Keratinocyte (primary cell): ENCODE results near the gene DKK3. TPM values are rescaled to one million over a fixed set of nuclear protein-coding genes. Genes with fewer than 3 reads are reported as not detected.

ENCODE experiments used
- DNase-seq: peaks from one replicate; pipeline ENCODE4 v3.0.0-alpha.2; 2011; ENCODE audit warnings: low read depth, missing footprints, low spot score
- FAIRE-seq: peaks from 2 replicates; lab custom pipeline; 2011; peaks lifted over from hg19 to GRCh38; lab: Jason Lieb, UNC
- H2AFZ ChIP-seq: 2 replicates; pipeline ENCODE4 v1.6.0; 2012; ENCODE audit warnings: low read length, control low read depth, inconsistent platforms; ENCODE audit not compliant: control insufficient read depth
- H3K27ac ChIP-seq: 2 replicates; pipeline ENCODE4 v1.5.1; 2011; ENCODE audit warnings: low read length; ENCODE audit not compliant: control insufficient read depth, insufficient read depth
- H3K27me3 ChIP-seq: 3 replicates; pipeline ENCODE4 v1.6.0; 2011; ENCODE audit warnings: low read length; ENCODE audit not compliant: control insufficient read depth, insufficient read depth; ENCODE audit errors: extremely low read depth
- H3K36me3 ChIP-seq, 2 experiments: 2 replicates in 1 of 2; 3 replicates in 1 of 2; pipeline ENCODE4 v1.5.1; 2011; ENCODE audit warnings: low read length in 2 of 2, mild to moderate bottlenecking in 1 of 2; ENCODE audit not compliant: control insufficient read depth in 2 of 2, insufficient read depth in 2 of 2; ENCODE audit errors: extremely low read depth in 1 of 2
- H3K4me1 ChIP-seq: 3 replicates; pipeline ENCODE4 v1.5.1; 2011; ENCODE audit warnings: low read length; ENCODE audit not compliant: control insufficient read depth, insufficient read depth; ENCODE audit errors: extremely low read depth
- H3K4me2 ChIP-seq: 3 replicates; pipeline ENCODE4 v1.6.0; 2011; ENCODE audit warnings: low read depth, low read length; ENCODE audit not compliant: control insufficient read depth, insufficient read depth; ENCODE audit errors: extremely low read depth
- H3K4me3 ChIP-seq, 3 experiments: fragments of 200-600 bp in 1 of 3; sonication (generic) in 1 of 3; 2 replicates in 2 of 3; 3 replicates in 1 of 3; pipeline ENCODE4 v1.5.1; 2011 to 2016; ENCODE audit warnings: low read length in 3 of 3, mild to moderate bottlenecking in 3 of 3, control low read depth in 2 of 3, inconsistent platforms in 1 of 3, low read depth in 1 of 3, mixed read lengths in 1 of 3, mixed run types in 1 of 3, moderate library complexity in 1 of 3; ENCODE audit not compliant: control insufficient read depth in 2 of 3, insufficient read depth in 2 of 3; ENCODE audit errors: extremely low read depth in 1 of 3
- H3K79me2 ChIP-seq: 2 replicates; pipeline ENCODE4 v1.6.0; 2012; ENCODE audit warnings: low read length; ENCODE audit not compliant: control insufficient read depth, insufficient read depth
- H3K9ac ChIP-seq: 3 replicates; pipeline ENCODE4 v1.6.0; 2011; ENCODE audit warnings: low read length; ENCODE audit not compliant: control insufficient read depth, insufficient read depth; ENCODE audit errors: extremely low read depth
- H3K9me1 ChIP-seq: 3 replicates; pipeline ENCODE4 v1.6.0; 2011; ENCODE audit warnings: low read length; ENCODE audit not compliant: control insufficient read depth, insufficient read depth; ENCODE audit errors: extremely low read depth
- H3K9me3 ChIP-seq: 2 replicates; pipeline ENCODE4 v1.5.1; 2012; ENCODE audit warnings: low read depth, low read length; ENCODE audit not compliant: control insufficient read depth
- H4K20me1 ChIP-seq: 3 replicates; pipeline ENCODE4 v1.6.0; 2011; ENCODE audit warnings: low read length; ENCODE audit not compliant: control insufficient read depth, insufficient read depth; ENCODE audit errors: extremely low read depth
- EZH2 ChIP-seq: IDR thresholded peaks from one replicate; pipeline ENCODE4 v1.6.1; 2012; ENCODE audit warnings: inconsistent platforms, mild to moderate bottlenecking, low read length, moderate library complexity
- dilution Hi-C: fragments of 300-500 bp; cut with MboI; formaldehyde crosslinking; loops from one replicate; pipeline ENCODE4 v1.7.0; 2020; ENCODE audit warnings: low sequenced_read_pairs; ENCODE audit not compliant: extremely low pct_ligation_motif_present
- polyA plus RNA-seq, 5 experiments: library from polyadenylated mRNA; depleted of rRNA in 3 of 5; stranded (reverse) in 3 of 5; stranded (forward) in 1 of 5; unstranded in 1 of 5; fragments of >200 nt; gene quantifications; 1 replicate in 1 of 5; 2 replicates in 3 of 5; 3 replicates in 1 of 5; pipeline versions ENCODE4 v1.2.1 to v1.2.3, GENCODE V29; 2011 to 2012; ENCODE audit warnings: missing spikeins in 2 of 5, low read depth in 1 of 5, low replicate concordance in 1 of 5
- TF ChIP-seq, protein P1 (sequence below), 3 experiments: IDR thresholded peaks in 1 of 3; conservative IDR thresholded peaks in 1 of 3; optimal IDR thresholded peaks in 1 of 3; 2 replicates in 2 of 3; 3 replicates in 1 of 3; pipeline versions ENCODE3 to v1.5.1; 2011; ENCODE audit warnings: low read length in 3 of 3, mild to moderate bottlenecking in 3 of 3, moderate library complexity in 2 of 3, control low read depth in 1 of 3, inconsistent platforms in 1 of 3; ENCODE audit not compliant: insufficient read depth in 2 of 3; ENCODE audit errors: extremely low read depth in 1 of 3

The DKK3 gene
- polyA plus RNA-seq, 1 donor (not counting 4 experiments of a cell fraction or from before 2014, with no cell fraction given), result 712 TPM

DNA sequence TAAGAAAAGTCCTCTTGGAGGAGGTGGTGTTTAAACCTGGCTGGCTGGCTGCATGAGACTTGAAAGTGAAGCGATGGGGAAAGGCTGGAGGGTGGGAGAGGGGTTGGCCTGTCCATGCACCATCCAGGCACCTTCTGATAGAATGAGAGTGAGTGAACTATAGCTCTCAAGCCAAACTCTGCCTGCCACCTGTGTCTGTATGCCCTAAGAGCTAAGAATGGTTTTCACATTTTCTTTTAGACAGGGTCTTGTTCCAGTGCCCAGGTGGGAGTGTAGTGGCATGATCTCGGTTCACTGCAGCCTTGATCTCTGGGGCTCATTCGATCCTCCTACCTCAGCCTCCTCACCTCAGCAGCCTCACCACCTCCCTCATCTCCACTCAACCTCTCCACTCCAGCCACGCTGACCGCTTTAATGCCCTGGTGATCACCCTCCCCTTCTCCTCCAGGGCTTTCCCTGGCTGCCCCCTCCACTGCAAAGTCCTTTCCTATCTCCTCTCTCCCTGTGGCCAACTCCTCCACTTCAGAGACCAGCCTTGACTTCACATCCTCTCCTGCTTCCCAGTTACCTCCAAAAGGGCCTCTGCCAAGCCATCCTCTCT, 38.3 kb upstream of the DKK3 start:
- H3K4me3 ChIP-seq, result no peak overlapping the region
- H2AFZ ChIP-seq, result no peak overlapping the region
- no peaks in the 10 kb centered on the region for H3K9me1 ChIP-seq
- dilution Hi-C loops, result no loop called here
- TF ChIP-seq EZH2, result no peak
- TF ChIP-seq, protein P1, sequence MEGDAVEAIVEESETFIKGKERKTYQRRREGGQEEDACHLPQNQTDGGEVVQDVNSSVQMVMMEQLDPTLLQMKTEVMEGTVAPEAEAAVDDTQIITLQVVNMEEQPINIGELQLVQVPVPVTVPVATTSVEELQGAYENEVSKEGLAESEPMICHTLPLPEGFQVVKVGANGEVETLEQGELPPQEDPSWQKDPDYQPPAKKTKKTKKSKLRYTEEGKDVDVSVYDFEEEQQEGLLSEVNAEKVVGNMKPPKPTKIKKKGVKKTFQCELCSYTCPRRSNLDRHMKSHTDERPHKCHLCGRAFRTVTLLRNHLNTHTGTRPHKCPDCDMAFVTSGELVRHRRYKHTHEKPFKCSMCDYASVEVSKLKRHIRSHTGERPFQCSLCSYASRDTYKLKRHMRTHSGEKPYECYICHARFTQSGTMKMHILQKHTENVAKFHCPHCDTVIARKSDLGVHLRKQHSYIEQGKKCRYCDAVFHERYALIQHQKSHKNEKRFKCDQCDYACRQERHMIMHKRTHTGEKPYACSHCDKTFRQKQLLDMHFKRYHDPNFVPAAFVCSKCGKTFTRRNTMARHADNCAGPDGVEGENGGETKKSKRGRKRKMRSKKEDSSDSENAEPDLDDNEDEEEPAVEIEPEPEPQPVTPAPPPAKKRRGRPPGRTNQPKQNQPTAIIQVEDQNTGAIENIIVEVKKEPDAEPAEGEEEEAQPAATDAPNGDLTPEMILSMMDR (optimal IDR thresholded peaks at IDR 0.05 in 1 of 3, IDR thresholded peaks at IDR 0.05 in 1 of 3, conservative IDR thresholded peaks at IDR 0.05 in 1 of 3; ENCODE audit: extremely low read depth in 1 of 3, insufficient read depth in 2 of 3, low read length in 3 of 3), result no peak
- H3K79me2 ChIP-seq, result no peaks in the 10 kb centered on the region
- no peaks in the 10 kb centered on the region for H3K27me3 ChIP-seq
- DNase-seq, result no peak
- peaks cover 39% of the 10 kb centered on the region for H3K4me1 ChIP-seq
- no peaks in the 10 kb centered on the region for H3K9me3 ChIP-seq
- H4K20me1 ChIP-seq, result no peaks in the 10 kb centered on the region
- no peak overlapping the region for H3K9ac ChIP-seq
- H3K36me3 ChIP-seq, result no peaks in the 10 kb centered on the region
- H3K4me2 ChIP-seq, result no peak overlapping the region
- no peak overlapping the region for H3K27ac ChIP-seq
- no peak for FAIRE-seq

DNA sequence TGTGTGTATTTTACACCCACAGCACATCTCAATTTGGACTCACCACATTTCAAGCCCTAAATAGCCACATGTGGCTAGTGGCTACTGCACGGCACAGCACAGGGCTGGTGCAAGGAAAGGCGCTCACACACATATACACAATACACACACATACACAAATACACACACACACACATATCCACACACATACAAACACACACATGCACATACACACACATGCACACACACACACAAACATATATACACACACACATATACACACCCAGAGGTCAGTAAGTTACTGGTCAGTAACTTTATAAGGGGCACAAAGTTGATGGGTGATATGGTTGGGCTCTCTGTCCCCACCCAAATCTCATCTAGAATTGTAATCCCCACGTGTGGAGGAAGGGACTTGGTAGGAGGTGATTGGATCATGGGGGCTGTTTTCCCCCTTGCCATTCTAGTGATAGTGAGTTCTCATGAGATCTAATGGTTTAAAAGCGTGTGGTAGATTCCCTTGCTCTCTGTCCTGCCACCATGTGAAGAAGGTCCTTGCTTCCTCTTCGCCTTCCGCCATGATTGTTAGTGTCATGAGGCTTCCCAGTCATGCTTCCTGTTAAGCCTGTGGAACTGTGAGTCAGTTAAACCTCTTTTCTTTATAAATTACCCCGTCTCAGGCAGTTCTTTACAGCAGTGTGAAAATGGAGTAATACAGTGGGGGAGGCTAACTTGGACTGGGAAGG, 37.6 kb upstream of the DKK3 start:
- no peak overlapping the region for H3K9ac ChIP-seq
- no peak for DNase-seq
- H4K20me1 ChIP-seq, result no peaks in the 10 kb centered on the region
- no peak overlapping the region for H3K4me3 ChIP-seq
- H3K27ac ChIP-seq, result peak overlapping the region; percentile 15
- no peak for TF ChIP-seq EZH2
- TF ChIP-seq, protein P1 (optimal IDR thresholded peaks at IDR 0.05 in 1 of 3, IDR thresholded peaks at IDR 0.05 in 1 of 3, conservative IDR thresholded peaks at IDR 0.05 in 1 of 3; ENCODE audit: extremely low read depth in 1 of 3, insufficient read depth in 2 of 3, low read length in 3 of 3), result no peak
- H3K9me1 ChIP-seq, result no peaks in the 10 kb centered on the region
- no peak overlapping the region for H3K4me2 ChIP-seq
- H3K27me3 ChIP-seq, result no peaks in the 10 kb centered on the region
- dilution Hi-C loops, result no loop called here
- no peak overlapping the region for H2AFZ ChIP-seq
- no peaks in the 10 kb centered on the region for H3K9me3 ChIP-seq
- no peak for FAIRE-seq
- H3K36me3 ChIP-seq, result no peaks in the 10 kb centered on the region
- H3K79me2 ChIP-seq, result no peaks in the 10 kb centered on the region
- peaks cover 40% of the 10 kb centered on the region for H3K4me1 ChIP-seq
